C4-2B (cell line): ENCODE measurements around the gene TSSK3.
A peak's percentile ranks its signal among the peaks of the same experiment; 100 is the strongest.

Source experiments
- ZFX ChIP-seq: fragments of 450-650 bp; IDR thresholded peaks from 2 replicates; pipeline ENCODE4 v1.6.1; 2017
- TF ChIP-seq, protein P1 (sequence below): fragments of 450-650 bp; conservative IDR thresholded peaks from 2 replicates; pipeline ENCODE4 v1.5.1; 2017; ENCODE audit warnings: mild to moderate bottlenecking

DNA sequence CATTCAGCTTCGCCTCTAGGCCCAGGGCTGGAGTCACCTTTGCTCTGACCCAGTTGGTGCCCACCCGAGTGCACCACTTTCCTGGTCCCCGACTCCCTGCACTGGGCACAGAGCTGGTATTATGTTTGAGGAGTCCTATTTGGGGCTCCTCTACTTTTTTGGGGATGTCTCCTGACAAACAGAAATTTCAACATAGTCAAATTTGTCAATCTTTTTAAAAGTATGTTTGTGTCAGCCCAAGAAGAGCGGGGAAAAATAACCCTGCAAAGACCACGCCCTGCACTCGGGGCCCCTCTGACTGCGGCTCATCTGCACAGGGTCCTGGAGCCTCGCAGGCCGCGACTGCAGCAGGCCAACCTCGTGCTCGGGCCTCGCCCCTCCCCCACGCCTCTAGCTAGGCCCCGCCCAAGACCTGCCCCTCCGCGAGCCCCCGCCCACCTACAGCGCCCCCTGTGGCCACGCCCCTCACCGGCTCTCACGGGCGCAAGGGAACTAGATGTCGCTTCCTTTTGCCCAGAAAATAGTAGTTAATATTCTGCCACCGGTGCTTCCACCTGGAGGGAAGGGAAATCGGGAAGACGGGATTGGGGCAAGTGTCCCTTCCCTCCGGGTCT lies 11.4 kb upstream of the TSSK3 start:
- TF ChIP-seq, protein P1, sequence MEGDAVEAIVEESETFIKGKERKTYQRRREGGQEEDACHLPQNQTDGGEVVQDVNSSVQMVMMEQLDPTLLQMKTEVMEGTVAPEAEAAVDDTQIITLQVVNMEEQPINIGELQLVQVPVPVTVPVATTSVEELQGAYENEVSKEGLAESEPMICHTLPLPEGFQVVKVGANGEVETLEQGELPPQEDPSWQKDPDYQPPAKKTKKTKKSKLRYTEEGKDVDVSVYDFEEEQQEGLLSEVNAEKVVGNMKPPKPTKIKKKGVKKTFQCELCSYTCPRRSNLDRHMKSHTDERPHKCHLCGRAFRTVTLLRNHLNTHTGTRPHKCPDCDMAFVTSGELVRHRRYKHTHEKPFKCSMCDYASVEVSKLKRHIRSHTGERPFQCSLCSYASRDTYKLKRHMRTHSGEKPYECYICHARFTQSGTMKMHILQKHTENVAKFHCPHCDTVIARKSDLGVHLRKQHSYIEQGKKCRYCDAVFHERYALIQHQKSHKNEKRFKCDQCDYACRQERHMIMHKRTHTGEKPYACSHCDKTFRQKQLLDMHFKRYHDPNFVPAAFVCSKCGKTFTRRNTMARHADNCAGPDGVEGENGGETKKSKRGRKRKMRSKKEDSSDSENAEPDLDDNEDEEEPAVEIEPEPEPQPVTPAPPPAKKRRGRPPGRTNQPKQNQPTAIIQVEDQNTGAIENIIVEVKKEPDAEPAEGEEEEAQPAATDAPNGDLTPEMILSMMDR, result no peak
- peak; percentile 27; the same call in 1 of the 2 replicates for TF ChIP-seq ZFX
